ENCODE data around the gene MVB12A.

- no peak for TF ChIP-seq EZH2 (IDR thresholded peaks at IDR 0.05; ENCODE audit: low read depth, unreplicated experiment)
- TF ChIP-seq CTCF (conservative IDR thresholded peaks at IDR 0.05; ENCODE audit: low read depth in 2 of 2) = no peak
- TF ChIP-seq EZH2phosphoT487 (IDR thresholded peaks at IDR 0.05; ENCODE audit: unreplicated experiment) = no peak
- TF ChIP-seq ETS1 (IDR thresholded peaks at IDR 0.05) = no peak
- TF ChIP-seq STAT1 (IDR thresholded peaks at IDR 0.05; ENCODE audit: unreplicated experiment) = no peak
- no peak for TF ChIP-seq POLR2AphosphoS5 (IDR thresholded peaks at IDR 0.05; ENCODE audit: low read depth)
- TF ChIP-seq CREB1 (CRISPR knock-in tag; IDR thresholded peaks at IDR 0.05; ENCODE audit: low read depth) = no peak
- TF ChIP-seq REST (IDR thresholded peaks at IDR 0.05; ENCODE audit: unreplicated experiment) = no peak
- no peak for TF ChIP-seq JUNB (IDR thresholded peaks at IDR 0.05; ENCODE audit: unreplicated experiment)
- no peak for TF ChIP-seq ZNF114 (CRISPR knock-in tag; IDR thresholded peaks at IDR 0.05)
- no peak for TF ChIP-seq NANOG (IDR thresholded peaks at IDR 0.05; ENCODE audit: borderline replicate concordance)
Measured at GRCh38 chr19:17467471-17468301, 47.8 kb downstream of the MVB12A start.
